Measurements from ENCODE around the gene EXOC3L2.

The EXOC3L2 gene

DNA sequence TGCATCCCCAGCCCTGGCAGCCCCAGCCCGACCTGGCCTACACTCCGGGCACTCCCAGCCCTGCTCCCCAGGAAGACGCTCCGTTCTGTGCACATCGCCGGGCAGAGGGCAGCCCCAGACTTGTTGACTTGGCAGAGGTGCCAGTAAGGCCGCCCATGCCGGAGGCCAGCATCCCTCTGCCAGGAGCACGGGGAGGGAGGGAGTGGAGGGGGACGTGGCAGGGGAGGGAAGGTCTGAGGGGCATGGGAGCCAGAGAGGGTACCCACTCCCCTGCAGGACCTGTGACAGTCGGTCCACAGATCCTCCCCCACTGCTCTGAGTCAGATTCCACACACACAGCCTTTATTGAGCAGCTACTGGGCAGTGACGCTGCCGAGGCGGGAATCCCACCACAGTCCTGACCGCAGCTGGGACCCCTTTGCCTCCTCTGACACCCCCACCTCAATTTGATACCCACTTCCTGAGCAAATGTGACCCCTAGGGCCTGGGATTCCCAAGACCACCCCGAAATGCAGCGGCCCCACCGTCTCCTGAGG lies 82.5 kb downstream of the EXOC3L2 start:
- Histone ChIP-seq H3K9me3 (ENCODE audit: insufficient read depth, low read length) (no peaks in the 10 kb centered on the region), H4K20me1 (ENCODE audit: low read depth, low read length) (no peaks in the 10 kb centered on the region), H3K79me2 (ENCODE audit: insufficient read depth, low read length) (no peaks in the 10 kb centered on the region), H3K9me2 (replicated peaks; ENCODE audit: insufficient read depth, low read length) (no peaks in the 10 kb centered on the region), H3K27ac (ENCODE audit: low read depth, low read length) (no peak overlapping the region), H3K36me3 (ENCODE audit: low read length) (no peaks in the 10 kb centered on the region), H3F3A (ENCODE audit: insufficient read depth) (no peaks in the 10 kb centered on the region), H3K9ac (ENCODE audit: low read length) (no peak overlapping the region), H2AFZ (ENCODE audit: low read depth, low read length, severe bottlenecking) (no peak overlapping the region), H3K27me3 (ENCODE audit: low read length) (no peaks in the 10 kb centered on the region), H3K4me3 (ENCODE audit: insufficient read depth, low read length, poor library complexity, severe bottlenecking) (no peak overlapping the region), H3K4me2 (ENCODE audit: low read depth, low read length, poor library complexity, severe bottlenecking) (no peak overlapping the region)
- TF ChIP-seq EZH2phosphoT487 (conservative IDR thresholded peaks at IDR 0.05; ENCODE audit: low read length), result no peak
- no peak for TF ChIP-seq CTCF (IDR thresholded peaks at IDR 0.05; ENCODE audit: insufficient read depth, low read length, poor library complexity, severe bottlenecking)

Measured in SU-DHL-6 (cell line).